Prostate gland (tissue), 1 donor: ENCODE data around the gene NIPAL4.

Experiments used
- POLR2A ChIP-seq: fragments of 450-650 bp; IDR thresholded peaks from one replicate; pipeline ENCODE4 v1.6.1; 2016; ENCODE audit warnings: antibody characterized with exemption, mild to moderate bottlenecking
- POLR2AphosphoS5 ChIP-seq: sonication (generic); formaldehyde crosslinking; IDR thresholded peaks from one replicate; pipeline ENCODE4 v1.6.1; 2017; ENCODE audit warnings: antibody characterized with exemption

GRCh38 chr5:157497875-157498611 lies 38.0 kb downstream of the NIPAL4 start:
- no peak for TF ChIP-seq POLR2A
- no peak for TF ChIP-seq POLR2AphosphoS5
